Measurements from ENCODE around the gene CPNE8.

The CPNE8 gene

GRCh38 chr12:38817942-38818341 is 87.4 kb downstream of the CPNE8 start:
- no peaks in the 10 kb centered on the region for H3K9me3 Mint-ChIP-seq
- H3K27ac Mint-ChIP-seq, result no peak overlapping the region
- H3K4me1 Mint-ChIP-seq, result no peaks in the 10 kb centered on the region
- H3K4me3 Mint-ChIP-seq, result no peak overlapping the region
- no peaks in the 10 kb centered on the region for H3K36me3 Mint-ChIP-seq (ENCODE audit: low read depth)
- TF ChIP-seq CTCF (IDR thresholded peaks at IDR 0.05; ENCODE audit: unreplicated experiment in 3 of 3), result no peak
- H3K27me3 Mint-ChIP-seq (ENCODE audit: low read depth), result no peaks in the 10 kb centered on the region

DNA sequence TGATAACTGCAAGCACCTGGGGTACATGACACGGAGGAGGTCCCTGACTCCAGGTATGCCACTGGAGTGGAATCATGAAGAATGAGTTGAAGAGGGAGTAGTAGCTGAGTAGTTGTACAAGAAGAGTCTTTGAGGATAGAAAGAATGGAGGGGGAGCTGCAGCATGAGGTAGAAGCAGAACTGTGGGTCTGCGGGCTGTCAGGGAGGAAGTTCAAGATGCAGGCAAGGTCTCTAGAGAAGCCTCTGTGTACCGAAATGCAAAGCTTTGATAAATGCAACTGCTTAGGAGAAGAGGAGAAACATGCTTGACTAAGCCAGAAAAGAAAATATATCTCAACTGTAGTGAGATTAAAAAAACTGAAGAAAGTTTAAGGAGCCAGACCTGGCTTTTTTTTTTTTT is 91.5 kb downstream of the CPNE8 start:
- H3K9me3 Mint-ChIP-seq, result no peaks in the 10 kb centered on the region
- no peaks in the 10 kb centered on the region for H3K36me3 Mint-ChIP-seq (ENCODE audit: low read depth)
- no peaks in the 10 kb centered on the region for H3K4me1 Mint-ChIP-seq
- H3K27me3 Mint-ChIP-seq (ENCODE audit: low read depth), result no peaks in the 10 kb centered on the region
- H3K4me3 Mint-ChIP-seq, result no peak overlapping the region
- H3K27ac Mint-ChIP-seq, result no peak overlapping the region
- no peak for TF ChIP-seq CTCF (IDR thresholded peaks at IDR 0.05; ENCODE audit: unreplicated experiment in 3 of 3)

- Mint-ChIP-seq H3K27ac (no peak overlapping the region), H3K4me1 (no peaks in the 10 kb centered on the region), H3K9me3 (no peaks in the 10 kb centered on the region), H3K27me3 (ENCODE audit: low read depth) (no peaks in the 10 kb centered on the region), H3K36me3 (ENCODE audit: low read depth) (no peaks in the 10 kb centered on the region), H3K4me3 (no peak overlapping the region)
- no peak for TF ChIP-seq CTCF (IDR thresholded peaks at IDR 0.05; ENCODE audit: unreplicated experiment in 3 of 3)
These were observed 93.5 kb downstream of the CPNE8 start for GRCh38 chr12:38811814-38812356.

DNA sequence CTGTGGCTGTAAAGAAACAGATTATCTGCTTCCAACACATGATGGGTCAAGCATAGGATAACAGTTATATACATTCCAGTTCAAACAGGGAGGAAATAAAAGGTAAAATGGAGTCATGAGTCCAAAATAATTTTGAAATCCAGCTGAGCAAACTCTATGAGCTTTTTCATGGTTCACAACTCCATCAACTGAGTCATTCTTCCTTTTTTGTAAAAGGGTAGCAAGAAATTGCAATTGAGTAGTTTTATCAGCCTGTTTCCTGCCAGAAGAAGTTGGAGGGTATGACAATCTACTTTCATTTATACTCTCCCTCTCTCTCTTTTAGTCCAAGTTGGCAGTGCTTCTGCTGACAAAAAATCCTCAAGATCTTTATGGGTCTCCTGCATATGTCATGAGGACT is 95.6 kb downstream of the CPNE8 start:
- H3K36me3 Mint-ChIP-seq (ENCODE audit: low read depth), result no peaks in the 10 kb centered on the region
- peaks cover 2% of the 10 kb centered on the region for H3K9me3 Mint-ChIP-seq
- no peak overlapping the region for H3K4me3 Mint-ChIP-seq
- H3K4me1 Mint-ChIP-seq, result no peaks in the 10 kb centered on the region
- H3K27ac Mint-ChIP-seq, result no peak overlapping the region
- no peak for TF ChIP-seq CTCF (IDR thresholded peaks at IDR 0.05; ENCODE audit: unreplicated experiment in 3 of 3)
- H3K27me3 Mint-ChIP-seq (ENCODE audit: low read depth), result no peaks in the 10 kb centered on the region

- Mint-ChIP-seq H3K27ac (no peak overlapping the region), H3K27me3 (ENCODE audit: low read depth) (no peaks in the 10 kb centered on the region), H3K36me3 (ENCODE audit: low read depth) (no peaks in the 10 kb centered on the region), H3K4me3 (no peak overlapping the region), H3K9me3 (peaks cover 43% of the 10 kb centered on the region), H3K4me1 (no peaks in the 10 kb centered on the region)
- TF ChIP-seq CTCF (IDR thresholded peaks at IDR 0.05; ENCODE audit: unreplicated experiment in 3 of 3), result no peak
These were observed 117.3 kb downstream of the CPNE8 start for GRCh38 chr12:38788106-38788505.

DNA sequence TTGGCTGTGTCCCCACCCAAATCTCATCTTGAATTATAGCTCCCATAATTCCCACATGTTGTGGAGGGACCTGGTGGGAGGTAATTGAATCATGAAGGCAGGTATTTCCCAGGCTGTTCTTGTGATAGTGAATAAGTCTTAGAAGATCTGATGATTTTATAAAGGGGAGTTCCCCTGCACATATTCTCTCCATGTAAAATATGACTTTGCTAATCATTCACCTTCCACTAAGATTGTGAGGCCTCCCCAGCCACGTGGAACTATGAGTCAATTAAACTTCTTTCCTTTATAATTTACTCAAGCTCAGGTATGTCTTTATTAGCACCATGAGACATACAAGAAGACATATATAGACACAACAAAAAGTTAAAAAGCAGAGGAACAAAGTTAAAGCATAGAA is 120.0 kb downstream of the CPNE8 start:
- Mint-ChIP-seq H3K27me3 (ENCODE audit: low read depth) (no peaks in the 10 kb centered on the region), H3K36me3 (ENCODE audit: low read depth) (no peaks in the 10 kb centered on the region), H3K4me1 (no peaks in the 10 kb centered on the region), H3K9me3 (peaks cover 33% of the 10 kb centered on the region), H3K27ac (no peak overlapping the region), H3K4me3 (no peak overlapping the region)
- no peak for TF ChIP-seq CTCF (IDR thresholded peaks at IDR 0.05; ENCODE audit: unreplicated experiment in 3 of 3)
